Colonic mucosa (tissue), 4 donors: ENCODE results near the gene FOXA3. TPM values are rescaled to one million over a fixed set of nuclear protein-coding genes. Genes with fewer than 3 reads are reported as not detected.

Experiments
- DNase-seq: peaks from one replicate; pipeline ENCODE4 v3.0.0-alpha.2; 2020
- H3K27ac ChIP-seq: fragments of 200-600 bp; one replicate; pipeline ENCODE4 v1.8.0; 2021
- H3K27me3 ChIP-seq: fragments of 200-600 bp; one replicate; pipeline ENCODE4 v1.8.0; 2021
- H3K36me3 ChIP-seq: fragments of 200-600 bp; one replicate; pipeline ENCODE4 v1.8.0; 2021
- H3K4me1 ChIP-seq: fragments of 200-600 bp; one replicate; pipeline ENCODE4 v1.8.0; 2021; ENCODE audit warnings: mild to moderate bottlenecking
- H3K4me3 ChIP-seq: fragments of 200-600 bp; one replicate; pipeline ENCODE4 v1.8.0; 2021
- H3K9ac ChIP-seq, 2 donors: one replicate each; pipeline ENCODE4 v1.7.0; 2013; ENCODE audit warnings: control low read depth in 2 of 2, low read depth in 2 of 2, low read length in 2 of 2
- H3K9me3 ChIP-seq: fragments of 200-600 bp; one replicate; pipeline ENCODE4 v1.8.0; 2021
- intact Hi-C: fragments of 100-400 bp; cut with DNase I; formaldehyde crosslinking; loops from one replicate; pipeline ENCODE4 v1.14.1; 2022
- total RNA-seq, 2 donors: library from RNA; stranded (reverse); fragmentation: NEBNext Ultra II Directional in 1 of 2; extraction: Animal tissue kit (Norgen Biotek cat#: 25700) in 1 of 2; gene quantifications; one replicate each; pipeline ENCODE4 v1.2.1, GENCODE V29; 2021
- TF ChIP-seq, protein P1 (sequence below): fragments of 200-600 bp; IDR thresholded peaks from one replicate; pipeline ENCODE4 v1.8.0; 2022; ENCODE audit warnings: antibody characterized with exemption, mild to moderate bottlenecking
- donor health status: healthy.
- donor health status: DM: no; HTN: no; CAD: no.
- donor health status: DM: no; HTN: no; CAD: no.

Gene FOXA3
- total RNA-seq, 2 donors from 2014 or later = 48.5 to 55.9 TPM

DNA sequence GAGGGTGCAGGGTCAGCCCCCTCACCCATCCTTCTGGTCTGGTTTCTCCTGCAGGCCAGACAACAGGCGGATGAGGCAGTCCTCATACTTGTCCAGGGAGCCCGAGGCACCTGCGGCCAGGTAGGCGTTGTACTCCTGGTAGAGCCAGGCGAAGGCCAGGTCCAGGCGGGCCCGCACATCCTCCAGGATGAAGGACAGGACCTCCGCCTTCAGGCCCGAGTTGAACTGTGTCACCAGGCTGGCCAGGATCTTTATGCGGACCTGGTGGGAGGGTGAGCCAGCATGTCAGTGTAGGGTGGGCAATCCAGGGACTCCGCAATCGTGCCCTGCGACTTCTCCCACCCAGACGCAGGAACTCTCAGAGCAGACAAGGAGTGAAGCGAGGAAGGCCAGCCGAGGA, 35.2 kb upstream of the FOXA3 start:
- no peak overlapping the region for H3K9ac ChIP-seq
- H3K27ac ChIP-seq = no peak overlapping the region
- H3K36me3 ChIP-seq = peaks cover 28% of the 10 kb centered on the region
- H3K27me3 ChIP-seq = no peaks in the 10 kb centered on the region
- H3K4me1 ChIP-seq = peaks cover 4% of the 10 kb centered on the region
- H3K4me3 ChIP-seq = no peak overlapping the region
- no peak for DNase-seq
- intact Hi-C loops = no loop called here
- H3K9me3 ChIP-seq = no peaks in the 10 kb centered on the region
- TF ChIP-seq, protein P1, sequence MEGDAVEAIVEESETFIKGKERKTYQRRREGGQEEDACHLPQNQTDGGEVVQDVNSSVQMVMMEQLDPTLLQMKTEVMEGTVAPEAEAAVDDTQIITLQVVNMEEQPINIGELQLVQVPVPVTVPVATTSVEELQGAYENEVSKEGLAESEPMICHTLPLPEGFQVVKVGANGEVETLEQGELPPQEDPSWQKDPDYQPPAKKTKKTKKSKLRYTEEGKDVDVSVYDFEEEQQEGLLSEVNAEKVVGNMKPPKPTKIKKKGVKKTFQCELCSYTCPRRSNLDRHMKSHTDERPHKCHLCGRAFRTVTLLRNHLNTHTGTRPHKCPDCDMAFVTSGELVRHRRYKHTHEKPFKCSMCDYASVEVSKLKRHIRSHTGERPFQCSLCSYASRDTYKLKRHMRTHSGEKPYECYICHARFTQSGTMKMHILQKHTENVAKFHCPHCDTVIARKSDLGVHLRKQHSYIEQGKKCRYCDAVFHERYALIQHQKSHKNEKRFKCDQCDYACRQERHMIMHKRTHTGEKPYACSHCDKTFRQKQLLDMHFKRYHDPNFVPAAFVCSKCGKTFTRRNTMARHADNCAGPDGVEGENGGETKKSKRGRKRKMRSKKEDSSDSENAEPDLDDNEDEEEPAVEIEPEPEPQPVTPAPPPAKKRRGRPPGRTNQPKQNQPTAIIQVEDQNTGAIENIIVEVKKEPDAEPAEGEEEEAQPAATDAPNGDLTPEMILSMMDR = no peak

DNA sequence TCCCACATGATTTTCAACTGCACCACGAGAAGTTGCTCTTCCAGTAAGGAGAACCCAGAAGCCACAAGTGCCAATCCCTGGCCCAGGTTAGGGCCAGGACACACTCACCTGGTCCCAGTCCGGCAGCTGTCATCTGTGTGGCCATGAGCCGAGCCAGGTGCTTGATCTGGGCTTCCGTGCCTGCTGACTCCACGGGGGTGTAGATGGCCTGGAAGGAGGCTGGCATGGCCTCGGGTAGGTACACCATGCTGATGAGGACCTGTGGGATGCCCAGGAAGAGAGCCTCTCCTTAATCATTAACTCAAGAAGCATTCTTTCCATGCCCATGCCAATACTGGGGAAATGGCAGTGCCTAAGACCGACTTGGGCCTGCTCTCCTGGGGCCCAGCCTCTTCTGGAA, 29.2 kb upstream of the FOXA3 start:
- DNase-seq = no peak
- Histone ChIP-seq H3K4me3 (no peak overlapping the region), H3K27me3 (no peaks in the 10 kb centered on the region), H3K4me1 (no peaks in the 10 kb centered on the region), H3K36me3 (peaks cover 33% of the 10 kb centered on the region), H3K9ac (no peak overlapping the region), H3K9me3 (no peaks in the 10 kb centered on the region), H3K27ac (no peak overlapping the region)
- intact Hi-C loops = no loop called here
- TF ChIP-seq, protein P1 = no peak

DNA sequence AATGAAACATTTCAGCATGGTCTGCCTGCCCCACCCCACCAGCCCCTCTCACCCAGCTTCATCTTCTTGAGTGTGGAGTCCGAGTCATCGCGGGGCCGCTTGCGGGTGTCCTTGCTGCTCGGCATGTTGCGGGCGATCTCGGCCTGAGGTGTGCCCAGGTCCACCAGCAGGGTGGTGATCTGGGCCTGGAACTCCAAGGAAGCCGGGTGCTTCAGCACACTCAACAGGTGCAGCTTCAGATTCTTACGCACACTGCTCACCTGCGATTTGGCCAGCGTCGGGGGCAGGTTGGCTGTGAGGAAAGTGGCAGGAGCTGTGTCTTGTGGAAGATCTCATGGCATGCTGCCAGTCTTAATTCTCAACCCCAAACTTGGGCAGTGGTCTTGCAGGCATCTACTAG, 21.9 kb upstream of the FOXA3 start:
- H3K27ac ChIP-seq = no peak overlapping the region
- no peak for DNase-seq
- no peak overlapping the region for H3K4me3 ChIP-seq
- H3K9ac ChIP-seq = no peak overlapping the region
- H3K4me1 ChIP-seq = no peaks in the 10 kb centered on the region
- no peaks in the 10 kb centered on the region for H3K9me3 ChIP-seq
- H3K36me3 ChIP-seq = peaks cover 9% of the 10 kb centered on the region
- intact Hi-C loops = no loop called here
- H3K27me3 ChIP-seq = no peaks in the 10 kb centered on the region
- TF ChIP-seq, protein P1 = no peak

- peaks cover 25% of the 10 kb centered on the region for H3K36me3 ChIP-seq
- intact Hi-C loops = no loop called here
Observed at GRCh38 chr19:45847663-45848062, 16.5 kb upstream of the FOXA3 start.

GRCh38 chr19:45848922-45849321, 15.2 kb upstream of the FOXA3 start:
- no peak overlapping the region for H3K9ac ChIP-seq
- no peak for DNase-seq
- intact Hi-C loops = no loop called here

More at GRCh38 chr19:45847663-45848062, 16.5 kb upstream of the FOXA3 start:
- DNase-seq = no peak
- TF ChIP-seq, protein P1 = no peak
- no peaks in the 10 kb centered on the region for H3K4me1 ChIP-seq
- H3K4me3 ChIP-seq = no peak overlapping the region
- no peak overlapping the region for H3K27ac ChIP-seq
- H3K9ac ChIP-seq = no peak overlapping the region
- H3K9me3 ChIP-seq = no peaks in the 10 kb centered on the region
- no peaks in the 10 kb centered on the region for H3K27me3 ChIP-seq

More at GRCh38 chr19:45848922-45849321, 15.2 kb upstream of the FOXA3 start:
- Histone ChIP-seq H3K4me1 (no peaks in the 10 kb centered on the region), H3K27ac (no peak overlapping the region), H3K4me3 (no peak overlapping the region), H3K9me3 (no peaks in the 10 kb centered on the region), H3K27me3 (no peaks in the 10 kb centered on the region), H3K36me3 (peaks cover 25% of the 10 kb centered on the region)
- TF ChIP-seq, protein P1 = no peak
